Suppressor macrophage treated with lipopolysaccharide for 4 hours (primary cell): Measurements from ENCODE around the gene KCNK15.

Experiments used
- DNase-seq: peaks from one replicate; pipeline ENCODE4 v3.0.0-alpha.2; 2020

KCNK15 gene

DNA sequence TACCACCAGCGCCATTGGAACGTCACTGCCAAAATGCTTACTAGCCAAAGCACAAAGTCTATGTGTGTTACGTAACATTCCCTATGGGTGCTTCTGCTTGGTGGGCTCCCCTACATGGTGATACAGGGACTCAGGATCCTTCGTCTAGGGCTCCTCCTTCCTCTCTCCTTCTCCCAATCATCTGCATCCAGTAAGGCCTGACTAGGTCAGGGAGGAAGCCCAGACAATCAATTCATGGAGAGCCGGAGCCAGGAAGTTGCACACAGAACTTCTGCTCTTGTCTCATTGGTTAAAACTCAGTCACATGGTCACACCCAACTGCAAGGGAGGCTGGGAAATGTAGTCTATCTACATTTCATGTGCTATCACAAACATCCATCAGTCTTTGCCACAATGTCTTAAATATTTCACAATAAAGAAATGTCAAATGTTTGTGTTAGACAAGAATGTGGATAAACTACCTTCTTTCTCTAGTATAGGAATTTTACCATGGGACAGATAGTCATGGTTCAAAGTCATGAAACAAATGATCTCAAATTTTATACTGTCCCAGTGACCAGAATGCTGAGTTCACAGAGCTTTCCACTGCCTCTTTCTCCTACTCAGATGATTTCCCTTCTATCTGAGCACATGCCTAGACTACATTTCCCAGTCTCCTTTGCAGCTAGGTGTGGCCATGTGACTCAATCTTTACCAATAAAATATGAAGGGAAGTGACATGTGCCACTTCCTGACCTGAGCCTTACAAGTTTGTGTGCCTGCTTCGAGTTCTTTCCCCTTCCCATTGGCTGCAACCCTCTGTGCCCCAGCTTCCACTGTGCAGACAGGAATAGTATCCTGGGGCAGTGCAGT, 9.3 kb upstream of the KCNK15 start:
- DNase-seq: peak; percentile 84

DNA sequence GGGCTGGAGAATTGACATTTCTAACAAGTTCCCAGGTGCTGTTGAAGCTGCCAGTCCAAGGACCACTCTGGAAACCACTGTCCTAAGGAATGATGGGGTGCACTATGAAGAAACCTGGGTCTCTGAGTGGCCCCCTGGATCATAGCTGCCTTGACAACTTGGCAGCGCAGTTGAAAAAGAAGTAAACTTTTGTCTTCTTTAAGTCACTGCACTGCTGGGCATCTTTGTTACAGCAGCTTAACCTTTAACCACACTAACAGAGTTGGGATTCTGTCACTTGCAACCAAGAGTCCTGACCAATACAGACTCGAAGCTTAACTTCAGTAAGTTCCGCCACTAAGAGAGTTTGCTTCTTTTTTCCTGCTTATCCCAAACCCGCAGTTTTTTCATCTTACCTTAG, 8.5 kb upstream of the KCNK15 start:
- no peak for DNase-seq

DNA sequence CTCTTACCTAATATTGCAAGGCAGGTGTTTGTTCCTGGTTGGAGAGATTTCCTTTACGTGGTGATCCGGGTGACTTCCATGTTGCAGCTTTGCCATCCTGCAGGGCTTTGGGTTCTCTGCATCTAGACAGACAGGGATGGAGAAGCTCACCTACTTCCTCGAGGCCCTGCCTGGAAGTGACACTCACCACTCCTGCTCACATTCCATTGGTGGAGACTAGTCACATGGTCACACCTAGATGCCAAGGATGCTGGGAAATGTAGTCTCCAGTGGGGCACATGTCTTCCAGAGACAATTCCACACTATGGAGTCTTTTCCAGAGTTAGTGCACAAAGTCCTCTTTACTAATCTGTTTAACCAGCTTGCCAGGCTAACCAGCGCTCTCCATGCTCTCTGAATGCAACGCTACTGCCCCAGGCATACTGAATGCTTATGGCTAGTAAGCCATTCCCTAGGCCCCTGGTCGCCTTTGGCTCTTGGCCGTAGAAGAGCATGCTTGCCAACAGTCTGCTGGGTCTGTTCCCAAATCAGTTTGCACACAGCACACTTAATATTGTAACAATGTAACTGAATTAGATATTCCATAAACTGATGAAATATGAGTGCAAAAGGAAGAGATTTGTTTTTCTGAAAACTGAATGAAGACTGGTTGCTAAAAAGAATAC, 6.7 kb upstream of the KCNK15 start:
- DNase-seq: peak; percentile 34

DNA sequence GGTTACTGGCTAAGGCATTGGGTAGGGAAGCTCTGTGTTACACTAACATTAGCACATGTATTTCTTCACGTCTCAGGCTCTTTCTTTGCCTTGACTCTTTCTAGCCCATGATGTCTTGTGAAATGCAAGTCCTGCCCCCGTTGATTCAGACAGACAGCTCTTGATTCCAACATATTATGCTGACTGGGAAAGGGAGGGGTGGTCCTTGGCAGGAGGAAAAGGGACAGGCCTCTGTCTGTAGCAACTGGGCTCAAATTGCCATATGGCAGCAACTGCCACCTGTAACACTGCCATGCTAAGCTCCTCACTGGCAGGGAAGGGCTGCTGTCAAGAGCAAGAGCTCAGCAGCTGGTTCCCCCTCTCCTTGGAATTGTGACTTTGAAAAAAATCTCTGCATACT, 5.7 kb upstream of the KCNK15 start:
- no peak for DNase-seq

DNA sequence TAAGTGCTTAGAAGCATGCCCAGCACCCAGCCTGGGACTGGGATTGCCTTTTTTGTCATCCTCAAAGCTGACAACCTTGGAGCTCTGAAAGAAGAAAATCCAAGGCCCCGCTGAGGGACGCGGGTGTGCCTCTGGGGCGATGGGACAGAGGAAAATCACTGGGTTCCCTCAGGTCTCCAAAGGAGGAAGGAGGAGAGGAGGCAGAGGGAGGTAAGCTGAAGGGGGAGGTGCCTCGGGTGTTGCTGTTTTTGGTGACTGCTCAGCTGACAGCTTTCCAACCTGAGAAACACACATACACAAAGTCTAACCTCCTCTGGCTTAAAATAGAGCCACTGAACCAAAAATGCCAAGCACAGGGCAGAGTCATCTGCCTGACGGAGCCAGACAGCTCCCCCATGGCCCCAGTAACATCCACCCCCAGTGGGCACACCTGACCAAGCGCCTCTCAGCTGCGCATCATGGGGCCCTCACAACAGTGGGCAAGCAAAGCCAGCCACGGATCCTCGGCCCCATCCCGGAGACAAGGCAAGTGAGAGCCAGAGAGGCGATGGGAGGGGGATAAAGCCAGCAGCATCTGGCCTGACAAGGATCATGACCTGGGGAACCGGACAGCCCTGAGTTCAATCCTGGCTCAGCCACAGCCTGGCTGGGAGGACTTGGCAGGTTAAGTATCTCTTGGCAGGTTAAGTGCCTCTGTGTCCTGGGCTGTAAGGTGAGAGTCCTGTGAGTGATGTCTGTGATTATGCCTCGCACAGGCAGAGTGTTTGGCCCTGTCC, 3.2 kb upstream of the KCNK15 start:
- DNase-seq: no peak

DNA sequence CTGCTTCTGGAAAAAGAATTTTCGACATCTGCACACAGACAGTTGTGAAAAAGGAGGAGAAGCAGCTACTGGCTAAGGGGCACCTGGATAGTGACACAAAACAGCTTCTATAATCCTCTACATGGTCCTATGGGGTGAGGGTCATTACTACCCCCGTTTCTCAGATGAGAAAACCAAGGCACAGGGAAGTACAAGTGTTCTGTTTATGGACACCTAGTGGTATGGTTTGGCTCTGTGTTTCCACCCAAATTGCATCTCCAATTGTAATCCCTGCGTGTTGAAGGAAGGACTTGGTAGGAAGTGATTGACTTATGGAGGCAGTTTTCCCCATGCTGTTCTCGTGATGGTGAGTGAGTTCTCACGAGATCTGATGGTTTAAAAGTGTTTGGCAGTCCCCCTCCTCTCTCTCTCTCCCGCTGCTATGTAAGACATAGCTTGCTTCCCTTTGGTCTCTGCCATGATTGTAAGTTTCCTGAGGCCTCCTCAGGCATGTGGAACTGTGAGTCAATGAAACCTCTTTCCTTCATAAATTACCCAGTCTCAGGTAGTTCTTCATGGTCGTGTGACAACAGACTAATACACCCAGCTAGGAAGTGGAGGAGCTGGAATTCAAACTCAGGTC, 2.5 kb upstream of the KCNK15 start:
- no peak for DNase-seq

DNA sequence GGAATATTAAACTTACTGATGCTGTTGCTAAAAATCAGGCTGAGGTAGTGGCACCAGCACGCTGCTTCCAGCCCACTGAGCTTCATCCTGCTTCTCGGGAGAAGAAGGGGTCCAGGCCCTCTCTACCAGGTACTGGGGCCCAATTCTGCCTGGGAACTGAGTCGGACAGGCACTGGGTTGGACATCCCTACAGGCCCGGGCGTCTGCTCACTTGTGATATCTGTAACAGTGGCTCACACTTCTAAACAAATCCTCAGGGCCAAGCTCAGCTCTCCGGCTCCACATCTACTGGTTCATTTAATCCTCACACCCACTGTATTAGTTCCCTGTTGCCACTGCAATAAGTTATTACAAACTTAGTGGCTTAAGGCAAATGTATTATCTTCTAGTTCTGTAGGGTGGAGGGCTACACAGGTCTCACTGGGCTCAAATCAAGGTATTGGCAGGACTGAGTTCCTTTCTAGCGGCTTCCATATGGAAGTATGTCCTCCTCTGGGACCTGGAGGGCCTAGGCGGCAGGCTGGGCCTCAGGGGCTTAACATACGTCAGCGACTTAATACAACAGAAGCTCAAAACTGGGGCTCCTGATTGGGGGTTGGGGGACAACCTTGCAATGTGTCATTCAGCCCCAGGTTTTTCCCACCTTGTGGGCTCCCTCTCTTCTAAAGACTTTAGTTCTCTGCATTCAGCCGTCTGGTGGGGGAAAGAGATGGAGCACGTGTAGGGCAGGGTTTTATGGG, 1.6 kb upstream of the KCNK15 start:
- no peak for DNase-seq

DNA sequence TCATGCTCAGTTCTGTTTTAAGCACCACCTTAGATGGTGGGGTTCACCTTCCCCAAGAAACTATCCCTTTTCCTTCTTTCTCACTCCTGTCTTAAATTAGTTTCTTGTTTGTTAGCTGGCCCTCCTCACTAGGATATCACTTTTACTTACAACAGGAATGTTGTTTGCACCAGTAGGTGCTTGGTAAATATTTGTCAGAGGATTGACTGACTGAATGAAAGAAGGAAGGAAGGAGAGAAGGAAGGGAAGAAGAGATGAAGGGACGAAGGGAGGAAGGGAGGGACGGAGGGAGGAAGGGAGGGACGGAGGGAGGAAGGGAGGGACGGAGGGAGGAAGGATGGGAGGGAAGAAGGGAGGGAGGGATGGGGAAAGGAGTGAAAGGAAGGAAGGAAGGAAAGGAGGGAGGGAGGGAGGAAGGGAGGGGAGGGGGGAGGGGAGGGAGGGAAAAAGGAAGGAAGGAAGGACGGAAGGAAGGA, 505 bp upstream of the KCNK15 start:
- no peak for DNase-seq

DNA sequence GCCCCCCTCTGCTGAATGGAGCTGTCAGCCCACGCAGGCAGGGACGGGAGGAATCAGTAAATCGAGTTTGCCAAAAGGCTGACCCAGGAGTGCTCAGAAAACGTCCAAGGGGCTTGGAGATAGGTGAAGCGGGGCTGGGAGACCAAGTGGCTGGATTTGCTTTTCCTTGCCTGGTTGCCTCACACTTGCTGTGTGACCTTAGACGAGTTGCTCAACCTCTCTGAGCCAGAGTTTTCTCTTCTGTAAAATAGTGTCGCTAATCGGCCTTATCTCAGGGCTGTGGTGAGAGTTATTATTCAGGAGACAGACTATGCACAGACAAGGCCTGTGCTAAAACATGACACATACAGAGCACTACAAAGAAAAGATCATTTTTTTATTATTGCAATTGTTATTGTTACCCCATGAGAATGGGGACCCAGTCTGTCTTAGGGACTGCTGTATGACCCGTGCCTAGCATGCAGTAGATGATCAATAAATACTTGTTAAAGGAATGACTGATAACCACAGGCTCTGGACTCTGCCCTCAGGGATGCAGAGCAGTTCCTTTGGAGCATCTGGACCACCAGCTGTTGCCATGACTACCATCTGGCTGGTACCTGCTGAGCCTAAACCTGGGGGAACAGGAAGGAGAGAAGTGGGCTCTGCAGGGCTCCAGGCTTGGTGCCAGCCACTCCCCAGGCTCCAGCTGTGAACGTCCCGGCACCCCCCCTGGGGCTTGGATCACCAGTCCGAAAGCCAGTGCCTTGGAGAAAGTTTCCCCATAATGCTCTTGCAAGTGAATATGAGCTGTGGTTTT, 901 bp downstream of the KCNK15 start:
- DNase-seq: peak; percentile 9

DNA sequence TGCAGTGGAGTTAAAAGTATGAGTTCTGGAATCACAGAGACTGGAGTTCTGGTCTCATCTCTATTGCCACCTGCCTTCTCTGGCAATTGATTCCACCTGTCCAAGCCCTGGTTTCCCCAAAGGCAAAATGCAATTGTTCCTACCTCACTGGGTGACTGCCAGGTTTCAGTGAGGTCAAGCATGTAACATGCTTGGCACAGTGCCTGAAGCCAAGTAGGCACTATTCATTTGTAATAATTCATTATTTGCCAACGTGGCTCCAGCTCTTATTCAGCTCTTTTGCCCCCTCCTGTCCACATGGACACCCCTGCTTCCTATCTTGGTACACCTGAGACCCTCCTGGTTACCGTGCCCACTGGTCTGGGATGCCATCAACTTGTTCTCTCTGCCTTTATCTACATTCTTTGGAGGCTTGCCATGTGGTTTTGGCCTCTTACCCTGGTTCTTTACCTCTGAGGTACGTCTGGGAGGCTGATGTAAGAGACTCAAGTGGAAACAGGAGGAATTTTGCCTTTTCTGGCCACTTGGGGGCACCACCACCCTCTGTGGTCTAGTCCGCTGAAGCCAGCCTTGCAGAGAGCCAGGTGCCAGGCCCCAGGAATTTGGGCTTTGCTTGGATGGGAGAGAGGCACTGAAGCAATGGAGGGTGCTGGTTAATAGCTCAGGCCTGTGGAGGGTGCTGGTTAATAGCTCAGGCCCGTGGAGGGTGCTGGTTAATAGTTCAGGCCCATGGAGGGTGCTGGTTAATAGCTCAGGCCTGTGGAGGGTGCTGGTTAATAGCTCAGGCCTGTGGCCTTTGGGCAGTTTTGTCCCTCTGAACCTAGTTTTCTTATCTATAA, 1.7 kb downstream of the KCNK15 start:
- DNase-seq: peak; percentile 74

DNA sequence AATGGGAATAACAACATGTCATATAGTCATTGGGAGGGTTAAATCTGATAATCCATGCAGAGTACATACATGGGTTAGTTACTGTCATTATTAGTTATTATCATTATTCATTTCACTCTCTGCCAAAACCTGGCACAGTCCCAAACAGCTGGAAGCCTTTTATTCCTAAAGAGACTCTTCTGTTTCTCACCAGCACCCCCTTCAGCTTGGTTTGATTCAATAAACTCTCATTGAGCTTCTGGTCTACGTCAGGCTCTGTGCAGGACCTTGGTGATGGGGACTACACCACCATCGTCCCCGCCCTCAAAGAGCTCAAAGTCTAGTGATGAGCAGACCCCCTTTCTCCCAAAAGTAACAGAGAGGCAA, 2.3 kb downstream of the KCNK15 start:
- DNase-seq: no peak

DNA sequence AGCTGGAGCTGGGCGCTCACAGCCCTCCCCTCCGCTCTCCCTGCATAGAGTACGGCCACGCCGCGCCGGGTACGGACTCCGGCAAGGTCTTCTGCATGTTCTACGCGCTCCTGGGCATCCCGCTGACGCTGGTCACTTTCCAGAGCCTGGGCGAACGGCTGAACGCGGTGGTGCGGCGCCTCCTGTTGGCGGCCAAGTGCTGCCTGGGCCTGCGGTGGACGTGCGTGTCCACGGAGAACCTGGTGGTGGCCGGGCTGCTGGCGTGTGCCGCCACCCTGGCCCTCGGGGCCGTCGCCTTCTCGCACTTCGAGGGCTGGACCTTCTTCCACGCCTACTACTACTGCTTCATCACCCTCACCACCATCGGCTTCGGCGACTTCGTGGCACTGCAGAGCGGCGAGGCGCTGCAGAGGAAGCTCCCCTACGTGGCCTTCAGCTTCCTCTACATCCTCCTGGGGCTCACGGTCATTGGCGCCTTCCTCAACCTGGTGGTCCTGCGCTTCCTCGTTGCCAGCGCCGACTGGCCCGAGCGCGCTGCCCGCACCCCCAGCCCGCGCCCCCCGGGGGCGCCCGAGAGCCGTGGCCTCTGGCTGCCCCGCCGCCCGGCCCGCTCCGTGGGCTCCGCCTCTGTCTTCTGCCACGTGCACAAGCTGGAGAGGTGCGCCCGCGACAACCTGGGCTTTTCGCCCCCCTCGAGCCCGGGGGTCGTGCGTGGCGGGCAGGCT, 4.6 kb downstream of the KCNK15 start:
- no peak for DNase-seq

DNA sequence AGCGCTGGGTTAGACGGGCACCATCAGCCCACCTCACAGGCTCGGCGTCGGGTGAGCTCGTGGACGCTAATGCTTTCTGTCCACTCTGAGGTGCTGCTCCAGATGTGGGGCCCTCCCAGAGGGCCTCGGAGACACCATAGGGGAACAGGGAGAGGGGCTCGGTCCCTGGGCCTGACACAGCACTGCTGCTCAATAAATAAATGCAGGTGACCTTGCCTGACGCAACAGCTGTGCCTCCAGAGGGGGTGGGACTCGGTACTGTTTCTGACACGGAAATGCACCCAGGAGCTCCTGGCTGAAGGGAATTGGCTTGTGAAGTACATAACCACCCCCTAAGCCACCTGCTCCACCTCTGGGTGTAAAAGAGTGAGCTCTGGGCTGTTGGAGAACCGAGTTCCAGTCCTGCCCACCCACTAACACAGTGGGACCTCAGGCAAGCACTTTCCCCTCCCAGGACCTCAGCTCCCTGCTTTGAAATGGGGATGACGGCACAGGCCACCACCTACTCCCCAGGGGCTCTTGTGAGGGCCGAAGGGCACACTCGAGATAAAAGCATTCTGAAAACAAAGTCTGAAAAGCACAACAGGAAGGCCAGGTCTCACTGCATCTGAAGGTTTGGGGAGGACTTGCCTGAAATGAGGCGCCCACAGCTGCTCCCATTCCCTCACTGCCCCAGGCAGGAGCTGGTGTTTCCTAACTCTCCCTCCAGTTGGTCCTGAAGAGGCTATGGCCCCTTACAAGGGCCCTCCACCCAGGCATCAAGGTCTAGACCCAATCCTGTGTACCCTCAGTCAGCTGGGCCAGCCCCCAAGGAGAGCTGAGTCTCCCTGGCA, 6.7 kb downstream of the KCNK15 start:
- DNase-seq: no peak

DNA sequence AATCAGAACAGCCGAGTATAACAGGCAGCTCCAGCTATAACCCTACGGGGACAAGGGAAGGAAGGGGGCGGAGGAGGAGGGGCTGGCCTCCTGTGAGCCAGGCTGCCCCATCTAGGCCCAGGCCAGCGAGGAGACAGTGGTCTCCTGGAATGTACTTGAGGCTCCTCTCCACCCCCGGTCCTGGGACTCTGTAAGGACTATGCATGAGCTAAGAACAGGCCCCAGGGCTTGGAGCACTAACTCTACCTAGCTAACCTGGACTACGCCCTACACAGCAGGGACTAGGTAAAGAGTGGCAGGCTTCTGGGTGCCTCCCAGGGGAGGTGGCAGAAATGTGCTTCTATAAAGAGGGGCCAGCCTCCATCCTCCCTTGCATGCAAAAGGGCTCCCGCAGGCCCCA, 8.9 kb downstream of the KCNK15 start:
- DNase-seq: no peak

DNA sequence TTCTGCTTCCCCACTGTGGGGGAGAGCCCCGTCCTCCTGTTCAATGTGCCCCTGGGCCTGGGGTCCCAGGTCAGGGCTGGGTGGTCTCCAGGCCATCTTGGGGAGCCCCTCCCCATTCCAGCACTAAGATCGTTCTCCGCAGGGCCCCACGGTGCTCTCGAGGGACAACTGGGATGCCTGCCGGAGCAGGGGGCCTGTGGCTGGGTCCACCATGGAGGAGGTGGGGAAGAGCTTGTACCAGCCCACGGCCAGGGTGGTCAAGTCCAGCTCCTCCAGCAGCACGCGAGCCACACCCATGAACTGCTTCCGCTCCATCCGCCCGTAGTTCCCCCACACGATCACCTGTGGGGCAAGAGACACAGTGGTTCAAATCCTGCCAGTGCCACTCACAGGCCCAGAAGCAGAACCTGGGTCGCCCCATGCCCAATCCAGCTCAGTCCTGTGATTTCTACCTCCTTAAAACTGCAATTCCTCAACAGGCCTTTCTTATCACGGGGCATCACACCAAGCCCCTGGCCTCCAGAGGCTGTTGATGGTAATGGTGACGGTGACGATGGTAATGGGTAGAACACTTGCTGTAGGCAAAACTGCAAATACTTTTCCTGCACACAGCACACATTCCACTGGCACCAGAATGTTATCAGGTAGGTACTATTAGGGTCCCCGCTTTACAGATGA, 10.5 kb downstream of the KCNK15 start:
- no peak for DNase-seq

DNA sequence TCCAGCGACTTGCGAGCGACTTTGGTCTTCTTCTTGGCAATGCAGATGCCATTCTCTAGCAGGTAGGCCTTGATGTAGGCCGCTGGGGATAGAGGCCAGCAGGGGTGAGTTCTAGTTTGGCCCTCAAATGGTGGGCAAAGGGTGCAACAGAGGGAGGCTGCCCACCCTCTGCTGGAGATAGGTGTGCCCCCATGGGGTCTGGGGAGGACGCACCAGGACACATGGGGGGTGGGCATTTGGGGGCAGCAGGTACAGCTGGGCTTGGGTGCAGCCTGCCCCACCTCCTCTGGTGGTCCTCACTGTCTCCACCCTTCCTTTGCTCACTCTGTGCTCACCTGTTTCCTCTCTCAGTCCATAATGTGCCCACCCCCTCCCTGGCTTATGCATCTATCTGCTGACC, 11.3 kb downstream of the KCNK15 start:
- no peak for DNase-seq

DNA sequence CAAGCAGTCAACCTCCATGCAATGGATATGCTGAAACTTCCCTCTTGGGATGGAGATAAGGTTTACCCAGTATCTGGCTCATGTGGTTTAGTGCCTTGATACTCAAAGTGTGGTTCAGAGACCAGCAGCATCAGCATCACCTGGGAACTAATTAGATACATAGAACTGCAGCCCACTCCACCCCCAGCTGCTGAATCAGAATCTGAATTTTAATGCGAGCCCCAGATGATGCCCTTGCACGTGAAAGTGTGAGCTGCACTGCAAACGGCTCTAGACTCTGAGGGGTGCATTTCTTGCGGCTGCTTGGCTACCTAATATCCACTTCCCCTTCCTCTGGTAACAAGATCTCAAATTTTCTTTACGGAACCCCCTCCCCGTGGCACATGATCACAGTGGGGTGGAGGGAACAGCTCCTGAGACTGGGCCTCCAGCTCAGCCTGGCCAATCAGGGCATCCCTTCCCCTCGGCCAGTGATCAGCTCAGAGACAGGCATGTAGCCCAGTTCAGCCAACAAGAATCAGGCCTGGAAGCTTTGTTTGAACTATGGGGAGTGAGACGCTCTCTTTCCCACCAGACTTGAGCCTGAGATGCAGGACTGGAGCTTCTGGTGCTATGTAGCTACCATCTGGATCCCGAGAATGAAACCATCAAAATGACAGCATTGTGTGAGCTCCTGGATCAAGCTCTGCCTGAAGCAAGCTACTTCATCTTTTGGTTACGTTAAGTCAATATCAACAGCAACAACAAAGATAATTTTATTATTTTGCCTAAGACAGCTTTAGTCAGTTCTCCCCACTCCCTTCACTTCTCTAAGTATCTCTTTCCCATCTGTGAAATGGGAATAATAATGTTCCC, 12.8 kb downstream of the KCNK15 start:
- no peak for DNase-seq
